ENCODE results near the gene SPDEF.

Gene SPDEF

GRCh38 chr6:34526992-34527728 is 29.0 kb downstream of the SPDEF start:
- H3K27me3 ChIP-seq (ENCODE audit: insufficient read depth, insufficient read length), result no peaks in the 10 kb centered on the region
- H3K4me1 ChIP-seq (ENCODE audit: insufficient read depth, insufficient read length), result peaks cover 21% of the 10 kb centered on the region
- peak overlapping the region; percentile 39 for H3K4me3 ChIP-seq (ENCODE audit: insufficient read length, low read depth)
- no peaks in the 10 kb centered on the region for H3K36me3 ChIP-seq (ENCODE audit: insufficient read depth, insufficient read length, low read length)
- no peaks in the 10 kb centered on the region for H3K9me3 ChIP-seq (ENCODE audit: insufficient read depth, low read length)
- no peak for TF ChIP-seq ZNF274 (IDR thresholded peaks at IDR 0.05; ENCODE audit: low read depth, low read length)
- no peak for TF ChIP-seq SUZ12 (IDR thresholded peaks at IDR 0.05; ENCODE audit: extremely low read depth, insufficient read depth, insufficient read length)
- no peak for TF ChIP-seq YY1 (IDR thresholded peaks at IDR 0.05; ENCODE audit: insufficient read depth, insufficient read length)
- DNase-seq (ENCODE audit: low read depth, low spot score), result peak; percentile 81
- H3K9ac ChIP-seq (ENCODE audit: insufficient read length, low read depth), result peak overlapping the region; percentile 67

DNA sequence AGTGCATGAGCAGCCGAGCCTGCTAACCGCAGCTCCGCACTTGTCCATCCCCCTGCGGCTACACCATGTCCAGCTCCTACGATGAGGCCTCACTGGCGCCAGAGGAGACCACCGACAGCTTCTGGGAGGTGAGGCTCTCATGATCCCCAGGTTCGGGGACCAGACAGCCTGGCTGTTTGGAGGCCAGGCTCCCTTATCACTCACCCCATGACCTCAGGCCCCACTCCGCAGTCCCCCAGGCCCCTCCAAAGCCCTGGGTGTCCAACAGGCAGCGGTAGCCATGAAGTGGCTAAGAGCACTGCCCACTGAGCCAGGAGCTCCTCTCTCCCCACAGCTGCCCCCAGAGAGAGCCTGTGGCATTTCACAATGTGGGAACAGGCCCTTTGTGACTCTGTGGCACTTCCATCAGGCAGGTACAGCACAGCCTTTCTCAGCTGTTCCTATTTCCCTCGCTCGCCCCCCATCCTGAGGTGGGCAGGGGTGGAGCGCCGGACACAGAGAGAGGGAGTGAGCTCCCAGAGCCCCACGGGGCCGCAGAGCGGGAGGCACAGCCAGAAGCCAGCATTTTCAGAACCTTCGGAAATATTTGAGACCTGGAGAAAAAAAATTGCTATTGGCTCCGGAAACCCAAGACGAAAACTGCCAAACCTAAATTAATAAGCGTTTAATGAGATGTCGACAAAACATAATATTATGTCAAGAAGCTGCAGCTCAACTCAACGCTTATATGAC is 29.7 kb downstream of the SPDEF start:
- no peak for TF ChIP-seq YY1 (IDR thresholded peaks at IDR 0.05; ENCODE audit: insufficient read depth, insufficient read length)
- no peak for TF ChIP-seq ZNF274 (IDR thresholded peaks at IDR 0.05; ENCODE audit: low read depth, low read length)
- TF ChIP-seq SUZ12 (IDR thresholded peaks at IDR 0.05; ENCODE audit: extremely low read depth, insufficient read depth, insufficient read length), result no peak
- Histone ChIP-seq H3K9me3 (ENCODE audit: insufficient read depth, low read length) (no peaks in the 10 kb centered on the region), H3K27me3 (ENCODE audit: insufficient read depth, insufficient read length) (no peaks in the 10 kb centered on the region), H3K9ac (ENCODE audit: insufficient read length, low read depth) (peak overlapping the region; percentile 26), H3K4me1 (ENCODE audit: insufficient read depth, insufficient read length) (peaks cover 21% of the 10 kb centered on the region), H3K4me3 (ENCODE audit: insufficient read length, low read depth) (no peak overlapping the region), H3K36me3 (ENCODE audit: insufficient read depth, insufficient read length, low read length) (no peaks in the 10 kb centered on the region)
- no peak for DNase-seq (ENCODE audit: low read depth, low spot score)

DNA sequence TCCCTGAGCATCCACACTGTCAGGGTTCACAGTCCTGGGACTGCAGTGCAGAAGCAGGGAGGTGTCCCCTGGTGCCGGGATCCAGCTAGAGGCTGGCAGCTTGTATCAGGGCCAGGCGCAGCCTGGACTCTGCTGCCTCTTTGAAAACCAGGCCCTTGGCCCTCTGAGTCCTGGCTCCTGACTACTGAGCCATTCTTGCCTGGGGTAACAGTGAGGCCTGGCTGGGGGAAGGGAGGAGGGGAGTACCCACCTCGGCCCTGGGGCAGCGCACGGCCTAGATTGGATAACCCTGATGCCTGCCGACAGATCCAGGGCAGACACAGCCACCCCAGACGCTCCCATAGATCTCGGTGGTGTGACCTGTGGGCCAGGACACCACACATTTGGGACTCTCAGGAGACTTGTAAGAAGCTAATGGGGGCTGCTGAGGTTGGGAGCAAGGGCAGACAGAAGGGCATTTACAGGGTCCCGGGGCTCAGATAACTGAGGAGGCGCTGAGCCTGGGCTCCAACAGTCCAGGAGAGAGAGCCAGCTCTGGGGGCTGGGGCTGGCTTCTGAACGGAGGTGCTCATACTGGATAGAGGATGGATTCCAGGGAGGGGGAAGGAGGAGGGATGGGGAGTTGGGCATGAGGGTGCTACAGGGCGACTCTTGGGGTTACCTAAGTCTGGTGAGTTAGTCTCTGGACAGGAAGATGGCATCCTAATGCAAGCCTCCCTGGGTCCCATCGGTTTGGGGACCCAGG is 30.5 kb downstream of the SPDEF start:
- TF ChIP-seq SUZ12 (IDR thresholded peaks at IDR 0.05; ENCODE audit: extremely low read depth, insufficient read depth, insufficient read length) (no peak), ZNF274 (IDR thresholded peaks at IDR 0.05; ENCODE audit: low read depth, low read length) (no peak), YY1 (IDR thresholded peaks at IDR 0.05; ENCODE audit: insufficient read depth, insufficient read length) (no peak)
- H3K4me3 ChIP-seq (ENCODE audit: insufficient read length, low read depth), result no peak overlapping the region
- H3K4me1 ChIP-seq (ENCODE audit: insufficient read depth, insufficient read length), result peaks cover 21% of the 10 kb centered on the region
- no peaks in the 10 kb centered on the region for H3K27me3 ChIP-seq (ENCODE audit: insufficient read depth, insufficient read length)
- peak overlapping the region; percentile 17 for H3K9ac ChIP-seq (ENCODE audit: insufficient read length, low read depth)
- H3K9me3 ChIP-seq (ENCODE audit: insufficient read depth, low read length), result no peaks in the 10 kb centered on the region
- H3K36me3 ChIP-seq (ENCODE audit: insufficient read depth, insufficient read length, low read length), result no peaks in the 10 kb centered on the region
- no peak for DNase-seq (ENCODE audit: low read depth, low spot score)

DNA sequence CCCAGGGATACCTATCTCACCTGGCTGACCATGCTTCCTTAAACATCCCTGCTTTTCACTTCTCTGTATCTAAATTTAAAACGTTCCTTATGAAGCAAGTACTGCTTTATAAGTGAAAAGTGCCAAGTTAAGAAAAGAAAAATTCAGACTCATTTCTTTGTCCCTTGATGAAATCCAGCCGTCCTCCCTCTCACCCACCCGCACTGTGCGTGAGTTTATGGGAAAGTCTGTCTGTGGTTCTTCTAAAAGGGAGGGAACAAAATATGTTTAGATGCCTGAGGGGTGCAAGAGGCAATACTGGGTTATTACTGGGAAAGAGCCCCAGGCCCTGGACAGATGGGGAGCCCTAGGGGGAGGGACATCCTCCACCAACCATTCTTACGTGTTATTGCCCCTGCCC is 31.2 kb downstream of the SPDEF start:
- peaks cover 21% of the 10 kb centered on the region for H3K4me1 ChIP-seq (ENCODE audit: insufficient read depth, insufficient read length)
- H3K4me3 ChIP-seq (ENCODE audit: insufficient read length, low read depth), result no peak overlapping the region
- H3K9ac ChIP-seq (ENCODE audit: insufficient read length, low read depth), result peak overlapping the region; percentile 17
- TF ChIP-seq SUZ12 (IDR thresholded peaks at IDR 0.05; ENCODE audit: extremely low read depth, insufficient read depth, insufficient read length), result no peak
- no peak for TF ChIP-seq ZNF274 (IDR thresholded peaks at IDR 0.05; ENCODE audit: low read depth, low read length)
- no peak for TF ChIP-seq YY1 (IDR thresholded peaks at IDR 0.05; ENCODE audit: insufficient read depth, insufficient read length)
- no peaks in the 10 kb centered on the region for H3K36me3 ChIP-seq (ENCODE audit: insufficient read depth, insufficient read length, low read length)
- H3K9me3 ChIP-seq (ENCODE audit: insufficient read depth, low read length), result no peaks in the 10 kb centered on the region
- no peaks in the 10 kb centered on the region for H3K27me3 ChIP-seq (ENCODE audit: insufficient read depth, insufficient read length)
- DNase-seq (ENCODE audit: low read depth, low spot score), result no peak

- TF ChIP-seq SUZ12 (IDR thresholded peaks at IDR 0.05; ENCODE audit: extremely low read depth, insufficient read depth, insufficient read length) (no peak), ZNF274 (IDR thresholded peaks at IDR 0.05; ENCODE audit: low read depth, low read length) (no peak), YY1 (IDR thresholded peaks at IDR 0.05; ENCODE audit: insufficient read depth, insufficient read length) (no peak)
- no peaks in the 10 kb centered on the region for H3K9me3 ChIP-seq (ENCODE audit: insufficient read depth, low read length)
- H3K36me3 ChIP-seq (ENCODE audit: insufficient read depth, insufficient read length, low read length), result no peaks in the 10 kb centered on the region
- H3K4me1 ChIP-seq (ENCODE audit: insufficient read depth, insufficient read length), result peaks cover 21% of the 10 kb centered on the region
- H3K4me3 ChIP-seq (ENCODE audit: insufficient read length, low read depth), result no peak overlapping the region
- no peak overlapping the region for H3K9ac ChIP-seq (ENCODE audit: insufficient read length, low read depth)
- no peak for DNase-seq (ENCODE audit: low read depth, low spot score)
- H3K27me3 ChIP-seq (ENCODE audit: insufficient read depth, insufficient read length), result no peaks in the 10 kb centered on the region
Measured at GRCh38 chr6:34524499-34524898, 31.6 kb downstream of the SPDEF start.

- no peaks in the 10 kb centered on the region for H3K36me3 ChIP-seq (ENCODE audit: insufficient read depth, insufficient read length, low read length)
- H3K9me3 ChIP-seq (ENCODE audit: insufficient read depth, low read length), result no peaks in the 10 kb centered on the region
- DNase-seq (ENCODE audit: low read depth, low spot score), result no peak
- H3K9ac ChIP-seq (ENCODE audit: insufficient read length, low read depth), result no peak overlapping the region
- H3K4me3 ChIP-seq (ENCODE audit: insufficient read length, low read depth), result no peak overlapping the region
- TF ChIP-seq SUZ12 (IDR thresholded peaks at IDR 0.05; ENCODE audit: extremely low read depth, insufficient read depth, insufficient read length) (no peak), ZNF274 (IDR thresholded peaks at IDR 0.05; ENCODE audit: low read depth, low read length) (no peak), YY1 (IDR thresholded peaks at IDR 0.05; ENCODE audit: insufficient read depth, insufficient read length) (no peak)
- peaks cover 25% of the 10 kb centered on the region for H3K4me1 ChIP-seq (ENCODE audit: insufficient read depth, insufficient read length)
- no peaks in the 10 kb centered on the region for H3K27me3 ChIP-seq (ENCODE audit: insufficient read depth, insufficient read length)
Measured at GRCh38 chr6:34523441-34524206, 32.5 kb downstream of the SPDEF start.

All from NT2/D1 (cell line).